ENCODE results near the gene FNTB.

The FNTB gene

DNA sequence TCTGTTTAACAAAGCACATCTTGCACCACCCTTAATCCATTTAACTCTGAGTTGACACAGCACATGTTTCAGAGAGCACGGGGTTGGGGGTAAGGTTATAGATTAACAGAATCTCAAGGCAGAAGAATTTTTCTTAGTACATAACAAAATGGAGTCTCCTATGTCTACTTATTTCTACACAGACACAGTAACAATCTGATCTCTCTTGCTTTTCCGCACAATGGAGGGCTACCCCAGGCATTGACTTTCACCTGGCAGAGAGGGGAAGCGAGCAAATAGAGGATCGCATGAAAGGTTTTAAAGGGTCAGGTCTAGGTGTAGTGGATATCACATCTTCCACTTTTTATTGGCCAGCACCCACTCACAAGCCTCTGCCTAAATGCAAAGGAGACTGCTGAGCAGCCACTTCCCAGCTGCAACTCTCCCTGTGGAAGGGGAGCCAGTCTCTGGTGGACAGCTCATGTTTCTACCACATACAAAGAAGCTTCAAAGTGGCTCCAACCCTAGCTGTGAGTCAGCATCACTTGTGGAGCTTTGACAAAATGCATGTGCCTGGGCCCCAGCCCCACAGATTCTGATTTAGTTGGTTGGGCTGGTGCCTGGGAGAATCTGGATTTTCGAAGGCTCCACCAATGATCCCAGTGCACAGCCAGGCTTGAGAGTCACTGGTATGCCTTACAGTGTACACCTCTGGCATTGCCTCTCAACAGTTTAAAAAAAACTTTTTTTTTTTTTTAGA is 7.2 kb upstream of the FNTB start:
- peak; percentile 25 for DNase-seq (ENCODE audit: low spot score)

GRCh38 chr14:64983439-64984310 is 3.0 kb upstream of the FNTB start:
- DNase-seq (ENCODE audit: low spot score): peak; percentile 65

- DNase-seq (ENCODE audit: low spot score): peak; percentile 27
These were observed 708 bp downstream of the FNTB start for GRCh38 chr14:64987438-64987767.

DNA sequence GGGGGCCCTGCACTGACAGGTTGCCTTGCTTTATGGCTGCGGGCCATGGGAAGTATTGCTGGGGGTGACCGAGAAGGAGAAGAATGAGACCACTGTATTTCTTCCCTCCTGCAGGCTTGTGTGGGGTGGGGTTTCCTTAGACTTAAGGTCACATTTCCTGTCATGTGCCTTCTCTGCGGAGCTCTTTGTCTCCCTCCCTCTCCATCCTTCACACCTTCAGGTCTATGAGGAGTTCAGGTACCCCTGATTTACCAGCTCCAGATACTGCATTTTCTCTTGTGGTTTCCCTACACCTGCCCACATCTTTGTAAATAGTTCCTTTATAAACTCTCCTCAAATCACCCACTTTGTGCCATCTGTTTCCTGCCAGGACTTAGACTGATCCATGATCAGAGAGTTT is 3.6 kb downstream of the FNTB start:
- DNase-seq (ENCODE audit: low spot score): no peak

- DNase-seq (ENCODE audit: low spot score): no peak
These were observed 4.2 kb downstream of the FNTB start for GRCh38 chr14:64990939-64991338.

DNA sequence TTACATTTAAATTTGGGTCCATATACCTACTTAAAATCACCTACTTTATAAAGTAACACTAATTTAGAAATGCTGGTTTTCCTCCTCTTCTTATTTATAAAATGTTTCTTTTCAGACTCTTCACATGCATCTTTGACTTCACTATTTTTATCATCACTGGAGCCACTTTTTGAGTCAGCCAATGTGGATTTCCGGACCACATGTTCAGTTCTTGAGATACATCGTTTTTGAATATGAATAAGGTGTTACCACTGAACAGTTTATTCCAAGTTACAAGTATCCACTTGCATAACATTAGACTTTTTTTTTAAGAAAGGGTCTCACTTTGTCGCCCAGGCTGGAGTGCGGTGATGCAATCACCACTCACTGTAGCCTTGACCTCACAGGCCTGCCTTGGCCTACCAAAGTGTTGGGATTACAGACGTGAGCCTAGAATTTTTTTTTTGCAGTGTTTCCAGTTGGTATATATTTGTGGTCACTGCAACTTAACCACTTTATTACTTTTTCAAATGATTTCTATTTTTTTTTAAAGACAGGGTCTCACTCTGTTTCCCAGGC is 5.7 kb downstream of the FNTB start:
- no peak for DNase-seq (ENCODE audit: low spot score)

- DNase-seq (ENCODE audit: low spot score): no peak
These were observed 6.7 kb downstream of the FNTB start for GRCh38 chr14:64993266-64993930.

DNA sequence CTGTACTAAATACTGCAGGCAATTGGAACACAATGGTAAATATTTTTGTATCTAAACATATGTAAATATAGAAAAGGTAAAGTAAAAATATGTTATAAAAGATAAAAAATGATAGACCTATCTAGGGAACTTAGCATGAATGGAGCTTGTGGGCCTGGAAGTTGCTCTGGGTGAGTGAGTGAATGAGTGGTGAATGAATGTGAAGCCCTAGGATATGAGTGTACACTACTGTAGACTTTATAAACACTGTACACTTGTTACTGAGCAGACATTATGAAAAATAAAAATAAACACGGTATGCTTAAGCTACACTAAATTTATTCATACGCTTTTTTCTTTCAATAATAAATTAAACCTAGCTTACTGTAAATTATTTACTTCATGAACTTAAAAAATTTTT is 7.8 kb downstream of the FNTB start:
- DNase-seq (ENCODE audit: low spot score): no peak

- DNase-seq (ENCODE audit: low spot score): no peak
These were observed 8.6 kb downstream of the FNTB start for GRCh38 chr14:64995291-64995690.

DNA sequence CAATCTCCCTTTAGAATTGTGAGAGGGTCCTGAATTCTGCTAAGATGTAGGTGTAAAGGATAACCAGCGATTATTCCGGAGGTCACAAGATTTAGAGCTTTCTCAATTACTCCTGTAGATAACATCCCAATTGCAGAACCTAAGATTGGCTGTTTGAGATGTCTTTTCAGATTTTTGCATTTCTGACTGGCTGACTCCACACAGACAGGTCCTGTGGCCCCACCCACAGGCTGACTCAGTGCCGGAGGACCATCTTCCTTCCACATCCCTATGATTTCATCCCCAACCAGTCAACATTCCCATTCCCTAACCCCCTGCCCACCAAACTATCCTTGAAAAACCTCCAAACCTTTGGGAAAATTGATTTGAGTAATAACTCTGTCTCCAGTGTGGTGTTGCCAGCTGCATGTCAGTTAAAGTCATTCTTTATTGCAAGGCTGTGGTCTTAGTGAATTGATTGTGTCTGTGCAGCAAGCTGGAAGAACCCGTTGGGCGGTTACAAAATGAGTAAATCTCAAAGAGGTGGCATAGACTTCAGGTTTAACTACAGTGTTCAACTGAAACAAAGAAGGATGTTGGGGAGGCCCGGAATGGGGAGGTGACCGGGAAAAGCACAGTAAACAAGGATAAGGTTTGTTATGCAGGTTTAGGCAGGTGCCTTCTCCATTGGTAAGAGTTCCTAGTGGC is 10.6 kb downstream of the FNTB start:
- DNase-seq (ENCODE audit: low spot score): no peak

- no peak for DNase-seq (ENCODE audit: low spot score)
These were observed 11.8 kb downstream of the FNTB start for GRCh38 chr14:64998455-64998931.

DNA sequence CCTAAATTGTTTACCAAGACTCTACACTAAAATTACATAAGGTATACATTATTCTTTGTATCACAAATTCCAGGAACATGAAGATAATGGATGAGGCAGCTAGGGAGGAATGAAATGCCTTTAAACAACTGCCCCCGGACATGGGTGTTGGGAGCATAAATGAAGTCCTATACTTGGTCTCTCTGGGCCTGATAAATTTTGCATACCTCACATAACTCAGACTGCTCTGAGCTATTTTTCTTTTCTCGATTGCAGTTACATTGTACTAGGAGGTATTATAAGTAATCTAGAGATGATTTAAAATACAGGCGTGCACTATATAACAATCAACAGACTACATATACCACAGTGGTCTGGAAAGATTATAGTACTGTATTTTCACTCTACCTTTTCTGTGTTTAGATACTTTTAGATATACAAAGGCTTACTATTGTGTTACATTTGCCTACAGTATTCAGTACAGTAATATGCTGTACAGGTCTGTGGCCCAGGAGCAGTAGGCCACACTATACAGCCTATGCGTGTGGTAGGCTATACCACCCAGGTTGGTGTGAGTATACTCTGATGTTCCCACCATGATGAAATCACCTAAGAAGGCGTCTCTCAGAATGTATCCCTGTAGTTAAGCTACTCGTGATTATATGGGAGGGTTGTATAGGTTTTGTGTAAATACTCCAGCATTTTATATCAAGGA is 14.3 kb downstream of the FNTB start:
- no peak for DNase-seq (ENCODE audit: low spot score)

- no peak for DNase-seq (ENCODE audit: low spot score)
These were observed 15.0 kb downstream of the FNTB start for GRCh38 chr14:65001723-65002122.

DNA sequence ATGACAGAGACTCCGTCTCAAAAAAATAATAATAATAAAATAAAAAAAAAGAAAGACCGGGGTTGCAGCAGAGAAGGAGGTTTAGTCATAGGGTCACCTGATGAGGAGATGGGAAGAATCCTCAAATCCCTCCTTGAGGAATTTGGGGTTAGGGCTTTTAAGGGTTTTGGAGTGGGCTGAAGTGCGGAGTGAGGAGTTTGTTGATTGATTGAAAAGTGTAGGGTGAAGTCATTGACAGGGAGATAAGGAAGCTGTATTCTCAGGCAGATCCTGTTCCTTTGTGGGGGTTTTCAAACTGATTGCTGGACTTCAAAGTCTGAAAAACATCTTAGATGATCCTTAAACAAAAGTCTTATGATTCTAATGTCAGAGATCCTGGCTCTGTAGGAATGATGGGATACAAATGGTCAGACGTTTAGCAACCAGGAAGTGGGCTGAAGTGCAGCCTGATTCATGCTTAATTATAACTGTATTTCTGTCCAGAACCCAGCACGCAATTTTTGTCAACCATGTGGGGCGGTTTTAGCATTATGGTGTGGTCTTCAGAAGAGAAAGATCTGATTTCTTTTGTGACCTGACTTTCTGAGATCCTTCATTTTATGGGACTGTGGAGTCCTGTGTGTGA is 16.0 kb downstream of the FNTB start:
- no peak for DNase-seq (ENCODE audit: low spot score)

DNA sequence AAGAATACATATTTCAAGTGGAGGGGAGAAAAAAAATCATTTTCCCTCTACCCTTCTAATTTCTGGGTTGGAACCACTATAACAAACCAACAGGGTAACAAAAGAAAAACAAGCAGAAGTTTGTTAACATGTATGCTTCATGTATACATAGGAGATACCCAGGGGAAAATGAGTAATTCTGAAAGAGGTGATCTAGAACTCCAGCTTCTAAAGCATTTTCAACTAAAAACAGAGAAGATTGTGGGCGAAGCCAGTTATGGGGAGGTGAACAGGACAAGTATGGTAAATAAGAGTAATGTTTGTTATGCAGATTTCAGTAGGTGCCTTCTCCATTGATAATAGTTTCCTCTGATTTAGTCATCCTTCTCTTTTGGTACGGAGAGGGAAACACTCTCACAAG is 16.7 kb downstream of the FNTB start:
- no peak for DNase-seq (ENCODE audit: low spot score)

DNA sequence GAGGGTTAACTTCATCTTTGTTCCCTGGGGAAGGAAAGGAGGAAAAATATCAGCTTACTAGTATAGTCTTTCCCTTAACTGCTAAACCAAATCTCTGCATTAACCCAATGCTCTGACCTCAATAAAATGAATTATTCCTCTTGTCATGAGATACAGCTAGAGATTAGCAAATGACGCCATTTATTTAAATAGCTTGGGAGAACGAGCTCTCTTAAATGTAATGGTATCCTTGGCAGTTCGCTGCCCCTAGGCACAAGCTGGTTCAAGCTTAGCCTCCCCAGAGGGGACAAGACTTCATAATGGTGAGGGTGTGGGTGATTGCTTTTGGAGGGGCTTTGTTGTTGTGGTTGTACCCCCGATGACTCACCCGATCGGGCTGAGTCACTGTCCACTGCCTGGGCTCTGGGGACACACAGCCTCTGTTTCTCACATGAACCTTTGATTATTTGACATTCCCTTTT is 19.6 kb downstream of the FNTB start:
- peak; percentile 21 for DNase-seq (ENCODE audit: low spot score)

GRCh38 chr14:65007202-65007601 is 20.5 kb downstream of the FNTB start:
- no peak for DNase-seq (ENCODE audit: low spot score)

GRCh38 chr14:65010211-65010931 is 23.7 kb downstream of the FNTB start:
- DNase-seq (ENCODE audit: low spot score): no peak

GRCh38 chr14:65011538-65011937 is 24.8 kb downstream of the FNTB start:
- no peak for DNase-seq (ENCODE audit: low spot score)

DNA sequence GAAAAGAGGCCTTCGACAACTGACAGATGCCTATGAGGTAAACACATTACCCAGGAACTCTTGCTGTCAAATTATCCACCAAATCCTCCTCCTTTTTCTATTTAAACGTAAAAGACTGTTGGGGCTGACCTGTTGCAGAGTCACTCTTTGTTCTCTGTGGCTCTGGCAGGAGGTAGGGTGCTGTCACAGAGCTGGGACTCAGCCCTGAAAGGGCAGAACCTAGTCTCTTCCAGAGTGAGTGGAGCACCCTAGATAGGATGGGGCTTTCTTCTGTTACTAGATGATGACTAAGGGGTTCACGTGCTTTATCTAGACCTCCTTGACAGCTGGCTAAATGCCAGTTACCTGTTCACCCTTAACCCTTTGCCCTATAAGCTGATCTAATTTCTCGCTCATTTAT is 25.7 kb downstream of the FNTB start:
- no peak for DNase-seq (ENCODE audit: low spot score)
